ENCODE measurements around the gene MRTFA. TPM values are rescaled to one million over a fixed set of nuclear protein-coding genes. Genes with fewer than 3 reads are reported as not detected.
A peak's percentile ranks its signal among the peaks of the same experiment; 100 is the strongest.

The MRTFA gene
- total RNA-seq, 1 donor from 2014 or later, result 68.4 TPM

DNA sequence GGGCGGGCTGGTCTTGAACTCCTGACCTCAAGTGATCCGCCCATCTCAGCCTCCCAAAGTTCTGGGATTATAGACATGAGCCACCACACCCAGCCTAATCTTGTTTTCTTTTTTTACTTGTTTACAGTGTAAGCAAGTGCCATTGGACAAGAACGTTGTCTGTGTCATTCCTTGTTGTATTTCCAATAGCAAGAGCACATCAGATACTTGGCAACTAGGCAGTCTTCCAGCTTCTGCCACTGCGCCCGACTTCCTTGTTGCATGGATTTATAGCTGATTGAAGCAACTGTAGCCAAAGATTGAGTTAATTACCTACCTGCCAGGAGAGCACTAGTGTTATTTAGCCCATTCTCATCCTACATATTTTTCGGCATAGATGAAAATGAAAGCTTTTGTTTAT, 269.2 kb downstream of the MRTFA start:
- Mint-ChIP-seq H3K4me3 (ENCODE audit: unreplicated experiment) (peak overlapping the region; percentile 10), H3K36me3 (ENCODE audit: low read depth, unreplicated experiment) (peaks cover 53% of the 10 kb centered on the region), H3K27me3 (ENCODE audit: unreplicated experiment) (no peaks in the 10 kb centered on the region), H3K9me3 (ENCODE audit: unreplicated experiment) (no peaks in the 10 kb centered on the region), H3K27ac (ENCODE audit: unreplicated experiment) (no peak overlapping the region), H3K4me1 (ENCODE audit: unreplicated experiment) (peaks cover 14% of the 10 kb centered on the region)
- no peak for DNase-seq (ENCODE audit: low spot score)
- no peak for TF ChIP-seq CTCF (IDR thresholded peaks at IDR 0.05; ENCODE audit: unreplicated experiment)

DNA sequence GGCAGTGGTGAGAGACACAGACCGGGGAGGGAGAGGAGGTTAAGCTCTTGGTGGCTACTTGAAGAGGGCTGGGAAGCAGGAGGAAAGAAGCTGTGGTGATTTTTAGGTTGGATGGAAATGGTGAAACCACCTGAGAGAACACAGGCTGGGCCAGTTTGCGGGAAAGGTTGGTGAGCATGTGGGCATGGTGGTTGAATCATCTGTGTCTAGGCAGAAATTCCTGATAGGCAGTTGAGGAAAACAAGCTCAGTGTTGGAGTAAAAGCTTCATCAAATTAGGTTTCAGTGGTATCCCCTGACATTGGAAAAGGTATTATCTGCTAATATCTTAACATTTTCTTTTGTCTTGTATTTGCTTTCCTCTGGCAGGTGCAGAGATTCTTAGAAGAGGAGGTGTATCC, 270.5 kb downstream of the MRTFA start:
- no peak for DNase-seq (ENCODE audit: low spot score)
- Mint-ChIP-seq H3K4me1 (ENCODE audit: unreplicated experiment) (peaks cover 9% of the 10 kb centered on the region), H3K4me3 (ENCODE audit: unreplicated experiment) (peak overlapping the region; percentile 75), H3K27ac (ENCODE audit: unreplicated experiment) (peak overlapping the region; percentile 20), H3K36me3 (ENCODE audit: low read depth, unreplicated experiment) (peaks cover 66% of the 10 kb centered on the region), H3K9me3 (ENCODE audit: unreplicated experiment) (no peaks in the 10 kb centered on the region), H3K27me3 (ENCODE audit: unreplicated experiment) (no peaks in the 10 kb centered on the region)
- TF ChIP-seq CTCF (IDR thresholded peaks at IDR 0.05; ENCODE audit: unreplicated experiment), result no peak

GRCh38 chr22:40364431-40364830, 272.1 kb downstream of the MRTFA start:
- no peak for DNase-seq (ENCODE audit: low spot score)
- peak overlapping the region; percentile 56 for H3K4me3 Mint-ChIP-seq (ENCODE audit: unreplicated experiment)
- TF ChIP-seq CTCF (IDR thresholded peaks at IDR 0.05; ENCODE audit: unreplicated experiment), result no peak
- H3K27me3 Mint-ChIP-seq (ENCODE audit: unreplicated experiment), result no peaks in the 10 kb centered on the region
- H3K4me1 Mint-ChIP-seq (ENCODE audit: unreplicated experiment), result peaks cover 8% of the 10 kb centered on the region
- H3K36me3 Mint-ChIP-seq (ENCODE audit: low read depth, unreplicated experiment), result peaks cover 72% of the 10 kb centered on the region
- H3K27ac Mint-ChIP-seq (ENCODE audit: unreplicated experiment), result peak overlapping the region; percentile 9
- H3K9me3 Mint-ChIP-seq (ENCODE audit: unreplicated experiment), result no peaks in the 10 kb centered on the region

DNA sequence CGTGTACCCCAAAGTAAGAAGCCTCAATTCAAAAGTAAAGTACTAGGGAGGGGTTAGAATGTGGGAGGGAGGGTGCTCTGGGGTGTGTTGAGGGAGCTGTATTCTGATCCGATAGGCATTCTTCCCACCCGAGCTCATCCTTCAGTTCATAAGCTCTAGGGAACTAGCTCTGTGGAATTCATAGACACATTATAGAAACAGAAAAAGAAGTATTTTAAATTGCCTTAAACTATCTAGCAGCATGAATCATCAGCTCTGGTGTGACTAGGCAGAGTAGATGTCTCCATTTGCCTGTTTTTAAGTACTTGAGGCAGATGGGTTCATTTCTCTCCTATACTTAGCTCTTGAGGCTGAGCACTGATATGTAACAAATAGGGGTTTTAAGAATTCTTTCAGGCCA, 273.5 kb downstream of the MRTFA start:
- H3K4me3 Mint-ChIP-seq (ENCODE audit: unreplicated experiment), result peak overlapping the region; percentile 69
- peaks cover 78% of the 10 kb centered on the region for H3K36me3 Mint-ChIP-seq (ENCODE audit: low read depth, unreplicated experiment)
- no peak overlapping the region for H3K27ac Mint-ChIP-seq (ENCODE audit: unreplicated experiment)
- no peak for DNase-seq (ENCODE audit: low spot score)
- H3K9me3 Mint-ChIP-seq (ENCODE audit: unreplicated experiment), result no peaks in the 10 kb centered on the region
- TF ChIP-seq CTCF (IDR thresholded peaks at IDR 0.05; ENCODE audit: unreplicated experiment), result no peak
- peaks cover 5% of the 10 kb centered on the region for H3K4me1 Mint-ChIP-seq (ENCODE audit: unreplicated experiment)
- H3K27me3 Mint-ChIP-seq (ENCODE audit: unreplicated experiment), result no peaks in the 10 kb centered on the region

GRCh38 chr22:40361100-40361499, 275.4 kb downstream of the MRTFA start:
- H3K9me3 Mint-ChIP-seq (ENCODE audit: unreplicated experiment), result no peaks in the 10 kb centered on the region
- no peaks in the 10 kb centered on the region for H3K27me3 Mint-ChIP-seq (ENCODE audit: unreplicated experiment)
- H3K4me3 Mint-ChIP-seq (ENCODE audit: unreplicated experiment), result peak overlapping the region; percentile 12
- H3K4me1 Mint-ChIP-seq (ENCODE audit: unreplicated experiment), result peaks cover 4% of the 10 kb centered on the region
- H3K27ac Mint-ChIP-seq (ENCODE audit: unreplicated experiment), result peak overlapping the region; percentile 19
- DNase-seq (ENCODE audit: low spot score), result no peak
- H3K36me3 Mint-ChIP-seq (ENCODE audit: low read depth, unreplicated experiment), result peaks cover 67% of the 10 kb centered on the region
- TF ChIP-seq CTCF (IDR thresholded peaks at IDR 0.05; ENCODE audit: unreplicated experiment), result no peak

Other genes with a start within 250 kb of the MRTFA start
- gene MCHR1, start 42.8 kb upstream of the MRTFA start, total RNA-seq (ENCODE audit: unreplicated experiment), result 6.6 TPM
- 18.1 TPM for gene SLC25A17, start 182.6 kb upstream of the MRTFA start, total RNA-seq (ENCODE audit: unreplicated experiment)
- gene ST13, start 219.9 kb upstream of the MRTFA start, total RNA-seq (ENCODE audit: unreplicated experiment), result 302 TPM
- gene XPNPEP3, start 220.4 kb upstream of the MRTFA start, total RNA-seq (ENCODE audit: unreplicated experiment), result 23.5 TPM
- gene DNAJB7, start 225.4 kb upstream of the MRTFA start, total RNA-seq (ENCODE audit: unreplicated experiment), result not detected